ENCODE results near the gene KCNMB2.

- no peak for TF ChIP-seq CTCF (IDR thresholded peaks at IDR 0.05)
- no peak for TF ChIP-seq POLR2A (IDR thresholded peaks at IDR 0.05)
These were observed 287.5 kb downstream of the KCNMB2 start for GRCh38 chr3:178823591-178824246.
